ENCODE measurements around the gene MTERF4. TPM values are rescaled to one million over a fixed set of nuclear protein-coding genes. Genes with fewer than 3 reads are reported as not detected.

MTERF4 gene
- total and polyA plus RNA-seq, 2 of the 4 experiments (the other 2 are of a cell fraction) = 26.6 to 33.3 TPM

DNA sequence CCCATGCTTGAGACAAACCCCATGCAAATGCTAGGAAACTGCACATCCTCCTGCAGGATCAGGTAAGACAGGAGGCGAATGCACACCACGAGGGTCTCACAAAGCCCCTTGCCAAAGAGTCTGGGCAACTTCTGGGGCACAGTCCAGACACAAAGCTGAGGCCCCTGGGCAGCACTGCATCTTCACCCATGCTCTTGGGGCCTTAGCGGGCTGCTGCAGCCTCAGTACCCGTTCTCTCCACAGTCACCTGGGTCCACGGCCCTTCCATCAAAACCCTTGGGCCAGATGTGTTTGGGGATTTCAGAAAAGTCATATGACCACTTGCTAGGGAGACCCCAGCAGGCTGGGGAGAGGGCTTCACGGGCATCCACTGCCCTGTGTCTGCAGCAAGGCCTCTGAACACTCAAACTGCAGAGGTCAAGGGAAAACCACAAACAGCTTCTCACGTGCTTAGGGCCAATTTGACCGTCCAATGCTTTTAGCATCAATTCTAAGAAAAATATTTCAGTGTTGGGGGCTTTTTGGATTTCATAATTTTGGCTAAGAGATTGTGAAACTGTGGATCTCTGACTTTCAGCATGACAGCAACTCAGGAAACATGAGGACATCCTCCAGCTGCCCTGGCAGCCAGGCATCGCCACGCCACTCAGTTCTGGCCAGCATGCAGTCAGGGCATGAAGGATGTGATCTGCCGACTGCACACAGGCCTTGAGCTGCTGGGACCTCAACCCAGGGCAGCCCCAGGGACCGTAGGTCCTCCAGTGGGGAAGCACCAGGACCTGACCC lies 27.2 kb upstream of the MTERF4 start:
- Histone ChIP-seq H4K91ac (ENCODE audit: insufficient read depth, low read depth, low read length) (no peak overlapping the region), H3K27ac (ENCODE audit: insufficient read depth, low read length) (no peak overlapping the region), H3K4me1 (ENCODE audit: control insufficient read depth, insufficient read depth, low read length) (no peaks in the 10 kb centered on the region), H3K4ac (ENCODE audit: low read depth, low read length) (no peak overlapping the region), H3K4me3 (ENCODE audit: insufficient read depth, low read depth, low read length) (no peak overlapping the region), H3K18ac (ENCODE audit: low read depth, low read length) (no peak overlapping the region), H4K20me1 (ENCODE audit: insufficient read depth, low read length) (no peaks in the 10 kb centered on the region), H3K56ac (ENCODE audit: extremely low read depth, insufficient read depth, low read length) (no peak overlapping the region), H3K27me3 (ENCODE audit: control insufficient read depth, insufficient read depth, low read length) (no peaks in the 10 kb centered on the region), H3K79me1 (ENCODE audit: low read depth in 1 of 2, low read length in 2 of 2) (no peaks in the 10 kb centered on the region), H4K5ac (ENCODE audit: low read depth, low read length) (no peak overlapping the region), H3K9ac (ENCODE audit: low read depth, low read length) (no peak overlapping the region), H2AK5ac (ENCODE audit: low read depth, low read length) (no peak overlapping the region), H3K9me1 (ENCODE audit: insufficient read depth, low read length) (peaks cover 3% of the 10 kb centered on the region), H3K9me3 (ENCODE audit: control insufficient read depth, insufficient read depth, low read length) (no peaks in the 10 kb centered on the region), H3K4me2 (ENCODE audit: low read depth, low read length) (no peak overlapping the region), H3K14ac (replicated peaks; ENCODE audit: low read depth, low read length) (no peak overlapping the region), H2AFZ (replicated peaks; ENCODE audit: low read length, poor library complexity) (peak overlapping the region; percentile 32), H2BK5ac (ENCODE audit: low read depth, low read length, poor library complexity, severe bottlenecking) (no peak overlapping the region), H3K36me3 (ENCODE audit: control insufficient read depth, insufficient read depth, low read length) (peaks cover 4% of the 10 kb centered on the region; the same call in 1 of the 2 replicates), H2AK9ac (replicated peaks; ENCODE audit: low read depth, low read length, poor library complexity) (no peak overlapping the region), H4K8ac (ENCODE audit: low read depth in 2 of 2, low read length in 2 of 2) (no peak overlapping the region), H2BK15ac (ENCODE audit: low read depth, low read length) (no peak overlapping the region), H2BK120ac (ENCODE audit: low read depth, low read length) (no peak overlapping the region), H3K23ac (ENCODE audit: low read depth, low read length) (no peak overlapping the region), H2BK20ac (ENCODE audit: low read depth, low read length) (no peak overlapping the region)
- no TSS peak for BruUV-seq (replicated peaks)
- POLR2A ChIA-PET (ENCODE audit: unreplicated experiment) = no interaction called here
- WGBS, 2 experiments (ENCODE audit: extremely low coverage in 2 of 2, insufficient read length in 1 of 2) = 85% methylated on average over 7 of the region's 12 CpGs; no CpG with 5 or more reads in 1 of the 2 experiments
- ATAC-seq (ENCODE audit: low read depth) = no peak
- intact Hi-C loops (cut with micrococcal nuclease) = no loop called here
- in situ Hi-C loops (cut with MboI; ENCODE audit: low sequenced_read_pairs) = no loop called here
- no peak for TF ChIP-seq MXI1 (IDR thresholded peaks at IDR 0.05; ENCODE audit: borderline replicate concordance, low read depth, low read length)
- no peak for TF ChIP-seq MAFK (IDR thresholded peaks at IDR 0.05; ENCODE audit: low read depth, low read length)
- no peak for TF ChIP-seq BHLHE40 (IDR thresholded peaks at IDR 0.05; ENCODE audit: low read depth, low read length)
- TF ChIP-seq NFE2L2 (IDR thresholded peaks at IDR 0.05; ENCODE audit: low read depth, low read length) = no peak
- no peak for TF ChIP-seq CHD1 (IDR thresholded peaks at IDR 0.05; ENCODE audit: low read depth, low read length)
- CTCF ChIA-PET = no interaction called here
- no peak for DNase-seq
- dilution Hi-C loops (cut with HindIII; ENCODE audit: low sequenced_read_pairs, unreplicated experiment) = no loop called here

Measured in IMR-90 (cell line).